ENCODE results near the gene MID1IP1.

Gene MID1IP1, protein sequence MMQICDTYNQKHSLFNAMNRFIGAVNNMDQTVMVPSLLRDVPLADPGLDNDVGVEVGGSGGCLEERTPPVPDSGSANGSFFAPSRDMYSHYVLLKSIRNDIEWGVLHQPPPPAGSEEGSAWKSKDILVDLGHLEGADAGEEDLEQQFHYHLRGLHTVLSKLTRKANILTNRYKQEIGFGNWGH

GRCh38 chrX:38800981-38801845, at the start of gene MID1IP1:
Gene MID1IP1, plus strand, starts transcription at chrX:38801459. Its CDS starts 3,488 bp downstream, at chrX:38804947.
- peak; percentile 56 for DNase-seq

- no peak for DNase-seq
Observed at GRCh38 chrX:38754102-38754790, 47.0 kb upstream of the MID1IP1 start.

GRCh38 chrX:38754818-38755718, 46.2 kb upstream of the MID1IP1 start:
- DNase-seq, result no peak

GRCh38 chrX:38760883-38761282, 40.4 kb upstream of the MID1IP1 start:
- no peak for DNase-seq

GRCh38 chrX:38768079-38768478, 33.2 kb upstream of the MID1IP1 start:
- no peak for DNase-seq

- DNase-seq, result no peak
Observed at GRCh38 chrX:38770152-38770551, 31.1 kb upstream of the MID1IP1 start.

DNA sequence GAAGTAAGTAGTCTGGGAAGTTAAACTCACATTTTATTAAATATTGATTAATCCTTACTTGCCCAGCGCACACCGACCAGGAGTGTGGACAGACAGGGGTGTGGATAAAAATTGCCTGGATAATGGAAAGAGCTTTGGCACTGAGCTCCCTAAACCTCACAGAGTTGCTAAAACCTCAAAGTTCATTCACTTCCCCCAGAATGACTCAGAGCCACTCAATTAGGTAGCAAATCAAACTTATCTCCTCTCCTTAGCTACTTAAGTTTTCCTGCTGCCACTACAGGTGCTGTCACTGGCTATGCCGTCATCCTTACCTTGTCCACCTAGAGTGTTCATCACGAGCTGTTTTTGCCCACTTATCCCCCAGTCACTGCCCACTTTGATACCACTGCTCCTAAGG, 27.0 kb upstream of the MID1IP1 start:
- DNase-seq, result no peak

- no peak for DNase-seq
Observed at GRCh38 chrX:38796946-38797345, 4.3 kb upstream of the MID1IP1 start.

DNA sequence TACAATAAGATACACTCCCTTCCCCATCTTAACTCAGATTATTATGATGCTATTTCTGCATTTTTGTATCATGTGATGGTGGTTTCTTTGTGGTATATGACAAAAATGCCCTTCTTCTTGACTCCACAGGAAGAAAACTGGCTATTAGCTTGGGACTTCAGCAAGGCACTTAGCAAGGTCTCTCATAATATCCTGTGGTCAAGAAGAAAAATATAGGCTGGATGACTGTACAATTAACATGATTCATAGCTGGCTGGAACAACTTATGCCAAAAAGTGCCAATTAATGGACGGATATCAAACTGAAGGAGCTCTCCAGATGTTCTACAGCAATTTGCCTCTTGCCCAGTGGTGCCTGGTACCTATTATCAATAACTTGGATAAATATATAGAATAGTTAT, 2.3 kb upstream of the MID1IP1 start:
- no peak for DNase-seq

- DNase-seq, result no peak
Observed at GRCh38 chrX:38799995-38800580, 1.2 kb upstream of the MID1IP1 start.

GRCh38 chrX:38803243-38803587, 2.0 kb downstream of the MID1IP1 start:
- no peak for DNase-seq

GRCh38 chrX:38803588-38804431, 2.6 kb downstream of the MID1IP1 start:
- DNase-seq, result peak; percentile 17

DNA sequence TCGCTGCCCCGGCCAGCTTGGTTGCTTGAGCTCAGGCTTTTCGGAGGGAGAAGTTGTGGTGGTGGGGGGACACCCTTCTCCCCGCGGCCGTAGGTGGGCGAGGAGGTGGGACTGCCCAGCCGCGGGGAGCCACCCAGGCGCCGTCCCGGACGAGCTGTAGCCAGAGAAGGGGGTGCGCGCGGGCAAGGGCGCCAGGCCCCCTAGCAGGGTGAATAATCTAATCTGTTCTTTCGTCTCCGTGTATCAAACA, 3.1 kb downstream of the MID1IP1 start:
- no peak for DNase-seq

- no peak for DNase-seq
Observed at GRCh38 chrX:38804682-38805431, 3.6 kb downstream of the MID1IP1 start.

DNA sequence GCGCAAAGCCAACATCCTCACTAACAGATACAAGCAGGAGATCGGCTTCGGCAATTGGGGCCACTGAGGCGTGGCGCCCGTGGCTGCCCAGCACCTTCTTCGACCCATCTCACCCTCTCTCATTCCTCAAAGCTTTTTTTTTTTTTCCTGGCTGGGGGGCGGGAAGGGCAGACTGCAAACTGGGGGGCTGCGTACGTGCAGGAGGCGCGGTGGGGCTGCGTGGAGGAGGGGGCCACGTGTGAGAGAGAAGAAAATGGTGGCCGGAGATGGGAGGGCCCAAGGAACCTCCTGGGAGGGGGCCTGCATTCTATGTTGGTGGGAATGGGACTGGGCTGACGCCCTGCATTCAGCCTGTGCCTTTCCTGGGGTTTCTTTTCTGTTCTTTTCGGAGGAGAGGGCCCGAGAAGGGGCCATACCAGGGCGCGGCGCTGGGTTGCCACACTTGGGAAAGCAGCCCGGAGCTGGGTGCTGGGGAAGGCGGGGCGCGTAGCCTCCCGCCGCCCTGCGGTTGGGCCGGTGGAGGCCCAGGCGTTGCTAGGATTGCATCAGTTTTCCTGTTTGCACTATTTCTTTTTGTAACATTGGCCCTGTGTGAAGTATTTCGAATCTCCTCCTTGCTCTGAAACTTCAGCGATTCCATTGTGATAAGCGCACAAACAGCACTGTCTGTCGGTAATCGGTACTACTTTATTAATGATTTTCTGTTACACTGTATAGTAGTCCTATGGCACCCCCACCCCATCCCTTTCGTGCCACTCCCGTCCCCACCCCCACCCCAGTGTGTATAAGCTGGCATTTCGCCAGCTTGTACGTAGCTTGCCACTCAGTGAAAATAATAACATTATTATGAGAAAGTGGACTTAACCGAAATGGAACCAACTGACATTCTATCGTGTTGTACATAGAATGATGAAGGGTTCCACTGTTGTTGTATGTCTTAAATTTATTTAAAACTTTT, 4.5 kb downstream of the MID1IP1 start:
- DNase-seq, result no peak

DNA sequence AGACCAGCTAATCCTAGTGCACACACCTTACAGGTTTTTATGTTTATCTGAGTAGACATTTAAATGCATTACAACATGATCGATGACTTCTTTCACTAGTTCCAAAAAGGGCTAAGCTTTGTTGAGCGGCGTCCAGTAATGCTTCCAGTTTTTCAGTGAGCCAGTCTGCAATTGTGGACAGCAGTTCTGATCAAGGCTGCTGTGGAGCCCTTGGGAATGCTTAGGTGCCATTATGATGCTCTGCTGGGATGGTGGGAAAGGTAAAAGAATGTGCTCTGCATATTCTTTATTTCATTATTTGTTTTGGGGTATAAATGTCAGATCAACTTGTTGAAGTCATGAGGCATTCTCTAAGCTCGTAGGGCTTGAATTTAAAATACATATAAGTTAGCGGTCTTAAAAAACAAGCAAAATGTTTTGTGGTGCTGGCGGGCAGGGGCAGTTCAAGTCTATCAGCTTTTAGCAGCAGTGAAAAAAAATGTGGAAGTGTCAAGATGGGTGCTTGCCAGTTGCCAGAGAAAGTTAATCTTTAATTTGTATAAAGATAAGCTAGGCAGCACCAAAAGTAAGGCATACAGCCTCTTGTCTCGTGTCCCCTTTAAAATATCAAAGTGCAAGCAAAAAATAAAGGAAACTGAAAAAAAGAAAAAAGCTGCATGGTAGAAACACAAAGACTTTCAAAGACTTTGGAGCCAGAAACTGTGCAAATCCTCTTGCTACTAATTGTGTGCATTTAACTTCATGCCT, 5.8 kb downstream of the MID1IP1 start:
- no peak for DNase-seq

DNA sequence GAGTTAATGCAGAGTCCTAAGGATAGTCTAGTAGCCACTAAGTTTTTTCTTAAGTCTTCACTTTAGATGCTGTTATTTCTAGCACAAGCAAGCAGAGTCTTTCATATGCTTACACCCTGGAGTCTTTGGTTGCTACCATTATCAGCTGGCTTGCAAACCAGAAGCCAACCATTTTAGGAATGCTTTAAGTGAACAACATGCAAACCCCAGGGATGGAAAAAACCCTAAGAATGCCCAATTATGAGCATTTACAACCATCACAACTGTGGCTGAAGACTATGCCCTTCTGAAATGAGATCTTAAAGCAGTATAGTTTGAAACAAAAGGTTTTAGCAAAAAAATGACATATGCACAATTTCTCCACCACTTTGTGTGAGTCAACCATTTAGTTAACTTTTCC, 6.6 kb downstream of the MID1IP1 start:
- no peak for DNase-seq

DNA sequence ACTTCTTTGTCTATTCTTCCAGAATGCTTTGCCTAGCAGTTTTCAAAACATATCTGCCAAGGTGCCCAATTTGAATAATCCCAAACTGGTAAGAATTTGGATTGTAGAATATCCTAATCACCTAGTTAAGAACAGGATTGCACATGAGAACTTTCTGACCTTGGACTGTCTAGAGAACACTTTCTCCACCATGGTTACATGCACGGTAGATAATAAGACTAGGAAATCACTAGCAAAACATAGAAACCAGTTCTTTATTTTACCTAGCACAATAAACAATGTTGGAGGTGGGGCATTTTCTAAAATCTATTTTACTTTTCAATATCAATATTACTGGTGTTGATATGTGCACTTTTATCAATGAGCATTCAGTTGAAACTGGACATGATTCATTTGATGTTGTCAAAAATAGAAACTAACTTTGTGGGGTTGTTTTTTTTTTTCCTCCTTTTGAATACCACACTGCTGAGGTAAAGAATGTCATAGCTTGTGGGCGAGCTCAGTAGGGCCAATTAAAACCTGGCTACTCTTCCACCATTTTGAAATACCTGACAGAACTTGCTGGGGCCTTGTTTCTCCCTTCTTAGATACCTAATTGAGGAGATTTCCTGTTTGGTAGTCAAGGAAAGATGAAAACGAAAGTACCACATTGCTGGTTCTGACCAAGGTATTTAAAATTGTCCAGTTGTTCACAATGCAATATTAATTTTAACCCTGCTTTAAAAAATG, 10.4 kb downstream of the MID1IP1 start:
- DNase-seq, result no peak

Data from DMS79 (cell line).